Stimulated activated CD8-positive, alpha-beta memory T cell treated with anti-CD3 and anti-CD28 coated beads, Interleukin-7, amount 100 ng/mL, for 4 hours (primary cell): ENCODE data around the gene ZNF786.
"Not testable (repeated sequence)": the region's sequence is repeated elsewhere in the genome, so short reads cannot be mapped to it uniquely, and the experiment has no call there.

Experiments used
- DNase-seq, 2 donors: peaks; one replicate each; pipeline ENCODE4 v3.0.0-alpha.2; 2020; ENCODE audit warnings: low read depth in 2 of 2

The ZNF786 gene

GRCh38 chr7:149077594-149077993 lies 12.9 kb downstream of the ZNF786 start:
- no peak for DNase-seq

DNA sequence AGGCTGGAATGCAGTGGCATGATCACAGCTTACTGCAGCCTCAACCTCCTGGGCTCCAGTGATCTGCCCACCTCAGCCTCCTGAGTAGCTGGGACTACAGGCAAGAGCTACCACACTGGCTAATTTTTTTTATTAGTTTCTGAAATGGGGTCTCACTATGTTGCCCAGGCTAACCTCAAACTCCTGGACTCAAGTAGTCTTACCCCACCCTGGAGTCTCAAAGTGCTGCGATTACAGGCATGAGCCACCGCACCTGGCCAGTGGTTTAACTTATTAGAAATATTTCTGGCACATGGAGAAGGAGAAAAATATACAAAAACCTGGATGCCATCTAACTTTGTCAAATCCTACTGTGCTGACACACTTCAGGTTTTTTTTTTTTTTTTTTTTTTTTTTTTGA lies 15.2 kb downstream of the ZNF786 start:
- DNase-seq: no peak

GRCh38 chr7:149074116-149074885 lies 16.2 kb downstream of the ZNF786 start:
- no peak for DNase-seq

- no peak for DNase-seq
These were observed 18.1 kb downstream of the ZNF786 start for GRCh38 chr7:149072438-149072775.

- peak in 1 of 2 donors; percentile 31 for DNase-seq
These were observed 18.7 kb downstream of the ZNF786 start for GRCh38 chr7:149071641-149072437.

DNA sequence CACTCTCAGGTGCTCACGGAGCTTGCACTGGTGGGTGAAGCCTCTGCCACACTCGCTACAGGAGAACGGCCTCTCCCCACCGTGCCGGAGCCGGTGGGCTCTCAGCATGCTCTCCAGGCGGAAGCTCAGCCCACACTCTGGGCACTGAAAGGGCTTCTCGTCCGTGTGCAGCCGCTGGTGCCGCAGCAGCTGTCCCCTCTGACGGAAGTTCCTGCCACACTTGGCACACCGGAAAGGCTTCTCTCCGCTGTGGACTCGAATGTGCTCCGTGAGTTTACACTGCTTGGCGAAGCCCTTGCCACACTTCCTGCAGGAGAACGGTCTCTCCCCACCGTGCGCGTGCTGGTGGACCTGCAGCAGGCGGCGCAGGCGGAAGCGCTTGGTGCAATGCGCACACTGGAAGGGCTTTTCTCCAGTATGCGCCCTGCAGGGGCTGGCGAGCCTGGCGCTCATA lies 19.3 kb downstream of the ZNF786 start:
- DNase-seq: no peak

GRCh38 chr7:149070372-149071125 lies 20.0 kb downstream of the ZNF786 start:
- DNase-seq: no peak

- DNase-seq: no peak
These were observed 22.6 kb downstream of the ZNF786 start for GRCh38 chr7:149067869-149068268.

DNA sequence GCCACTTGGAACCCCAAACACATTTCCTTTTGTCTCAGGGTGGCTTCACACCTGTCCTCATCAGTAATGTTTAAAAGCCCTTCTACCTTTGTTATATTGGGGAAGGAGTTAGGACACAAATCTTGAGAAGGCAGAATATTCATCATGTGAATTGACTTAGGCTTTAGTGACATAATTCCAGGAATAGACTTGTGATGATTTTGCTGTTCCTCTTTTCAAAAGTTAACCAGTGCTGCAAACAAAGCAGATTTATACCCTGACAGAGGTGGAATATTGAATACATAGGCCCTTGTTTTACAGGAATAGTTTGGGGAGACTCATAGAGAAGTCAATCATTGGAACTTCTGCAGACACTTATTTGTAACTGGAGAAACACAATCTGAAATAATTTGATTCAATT lies 27.0 kb downstream of the ZNF786 start:
- DNase-seq: no peak

DNA sequence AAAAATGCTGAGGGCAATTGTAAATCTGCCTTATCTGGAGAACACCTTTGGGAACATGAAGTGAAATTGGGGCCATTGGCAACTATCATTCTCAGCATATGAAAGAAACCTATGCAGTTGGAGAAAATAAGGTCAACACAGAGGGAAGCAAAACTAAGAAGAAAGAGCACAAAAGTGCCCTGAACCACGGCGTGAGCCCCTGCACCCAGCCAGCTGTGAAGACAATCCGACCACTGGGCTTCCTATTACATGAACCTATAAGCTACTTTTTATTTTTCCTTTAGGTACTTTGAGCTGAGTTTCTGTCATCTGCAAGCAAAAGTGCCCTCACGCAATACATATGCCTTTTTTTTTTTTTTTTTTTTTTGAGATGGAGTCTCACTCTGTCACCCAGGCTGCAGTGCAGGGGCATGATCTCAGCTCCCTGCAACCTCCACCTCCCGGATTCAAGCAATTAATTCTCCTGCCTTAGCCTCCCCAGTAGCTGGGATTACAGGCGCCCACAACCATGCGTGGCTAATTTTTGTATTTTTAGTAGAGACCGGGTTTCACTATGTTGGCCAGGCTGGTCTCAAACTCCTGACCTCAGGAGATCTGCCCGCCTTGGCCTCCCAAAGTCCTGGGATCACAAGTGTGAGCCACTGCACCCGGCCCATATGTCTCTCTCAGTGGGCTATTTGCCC lies 28.2 kb downstream of the ZNF786 start:
- DNase-seq: not testable (repeated sequence)

DNA sequence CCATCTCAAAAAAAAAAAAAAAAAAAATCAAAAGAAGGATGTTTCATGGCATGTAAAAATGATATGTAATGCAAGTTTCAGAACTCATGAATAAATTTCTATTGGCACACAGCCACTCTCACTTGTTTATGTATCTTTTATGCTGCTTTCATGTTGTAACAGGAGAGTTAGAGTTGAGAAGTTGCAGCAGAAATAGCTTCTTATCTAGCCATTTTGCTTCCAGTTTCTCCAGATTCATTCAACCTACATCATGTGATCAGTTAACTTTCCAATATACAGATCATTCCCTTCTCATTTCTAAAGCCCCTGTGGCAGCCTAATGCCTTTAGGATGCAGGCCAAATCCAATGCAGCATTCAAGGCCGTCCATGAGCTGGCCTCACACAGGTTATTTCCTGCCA lies 30.4 kb downstream of the ZNF786 start:
- no peak for DNase-seq

- no peak for DNase-seq
These were observed 36.6 kb downstream of the ZNF786 start for GRCh38 chr7:149053885-149054284.

DNA sequence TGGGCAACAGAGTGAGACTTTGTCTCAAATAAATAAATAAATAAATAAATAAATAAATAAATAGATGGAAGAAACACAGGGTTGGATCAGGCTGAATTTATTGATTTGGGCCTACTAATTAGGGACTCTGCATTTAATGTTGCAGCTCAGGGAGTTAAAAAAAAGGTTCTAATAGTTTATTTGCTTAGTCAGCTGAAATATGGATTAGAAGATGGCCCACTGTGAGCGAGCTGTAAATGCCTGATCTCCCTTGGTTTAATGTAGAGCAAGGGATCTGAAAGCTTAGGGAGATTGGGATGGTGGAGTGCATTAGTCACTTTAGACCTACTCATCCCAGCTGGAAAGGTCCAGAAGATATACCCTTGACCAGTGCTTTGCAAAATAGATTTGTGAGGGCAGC lies 37.1 kb downstream of the ZNF786 start:
- DNase-seq: no peak

- no peak for DNase-seq
These were observed 39.6 kb downstream of the ZNF786 start for GRCh38 chr7:149050941-149051340.

GRCh38 chr7:149048805-149049204 lies 41.7 kb downstream of the ZNF786 start:
- DNase-seq: no peak

DNA sequence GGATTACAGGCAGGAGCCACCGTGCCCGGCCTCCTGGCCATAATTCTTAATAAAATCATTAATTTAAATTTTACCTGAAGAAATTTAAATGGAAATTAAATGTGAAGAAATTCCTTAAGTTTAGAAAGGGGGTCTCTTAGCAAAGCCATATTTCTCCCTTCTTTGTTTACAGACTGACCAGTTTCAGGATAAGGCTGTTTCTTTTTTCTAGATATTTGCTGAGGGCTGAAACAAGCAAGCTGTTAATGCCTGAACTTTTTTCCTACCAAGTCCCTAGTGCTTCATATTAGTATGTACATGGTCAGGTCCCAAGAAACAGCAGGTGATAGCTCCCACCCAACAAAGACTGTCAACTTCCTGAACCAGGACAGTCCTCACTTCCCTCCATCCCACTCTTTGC lies 44.1 kb downstream of the ZNF786 start:
- DNase-seq: no peak

DNA sequence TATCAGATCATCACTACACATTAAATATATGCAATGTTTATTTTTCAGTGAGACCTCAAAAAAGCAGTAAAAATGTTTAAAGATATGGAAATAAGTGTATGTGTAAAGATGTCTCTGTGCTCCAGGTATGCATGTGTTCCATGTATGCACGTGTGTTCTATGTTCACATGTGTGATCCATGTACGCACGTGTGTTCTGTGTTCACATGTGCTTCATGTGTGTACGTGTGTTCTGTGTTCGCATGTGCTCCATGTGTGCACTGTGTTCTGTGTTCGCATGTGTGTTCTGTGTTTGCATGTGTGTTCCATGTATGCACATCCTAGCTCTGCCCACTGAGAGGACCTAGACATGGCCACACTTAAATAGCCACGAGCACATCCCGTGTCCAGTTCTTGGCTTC lies 46.6 kb downstream of the ZNF786 start:
- DNase-seq: no peak

- DNase-seq: no peak
These were observed 49.2 kb downstream of the ZNF786 start for GRCh38 chr7:149041350-149041749.

DNA sequence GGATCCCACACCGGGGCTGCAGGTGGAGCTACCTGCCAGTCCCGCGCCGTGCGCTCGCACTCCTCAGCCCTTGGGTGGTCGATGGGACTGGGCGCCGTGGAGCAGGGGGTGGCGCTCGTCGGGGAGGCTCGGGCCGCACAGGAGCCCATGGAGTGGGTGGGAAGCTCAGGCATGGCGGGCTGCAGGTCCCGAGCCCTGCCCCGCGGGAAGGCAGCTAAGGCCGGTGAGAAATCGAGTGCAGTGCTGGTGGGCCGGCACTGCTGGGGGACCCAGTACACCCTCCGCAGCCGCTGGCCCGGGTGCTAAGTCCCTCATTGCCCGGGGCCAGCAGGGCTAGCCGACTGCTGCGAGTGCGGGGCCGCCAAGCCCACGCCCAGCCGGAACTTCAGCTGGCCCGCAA lies 51.9 kb downstream of the ZNF786 start:
- DNase-seq: not testable (repeated sequence)

DNA sequence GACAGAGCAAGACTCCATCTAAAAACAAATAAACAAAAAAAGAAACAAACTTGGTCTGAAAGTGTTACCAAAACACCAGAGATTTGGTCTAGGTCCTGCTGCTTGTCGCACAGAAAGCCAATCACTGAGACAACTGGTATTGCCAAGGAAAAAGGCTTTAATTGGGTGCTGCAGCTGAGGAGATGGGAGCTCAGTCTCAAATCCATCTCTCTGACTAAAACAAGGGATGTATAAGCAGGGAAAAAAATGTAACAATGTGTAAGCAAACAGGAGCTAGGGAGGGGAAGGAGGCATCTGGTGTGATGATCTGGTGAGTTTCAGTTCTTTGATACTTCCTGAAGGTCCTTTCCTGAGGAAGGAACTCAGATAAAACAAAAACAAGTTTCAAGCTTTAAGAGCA lies 53.8 kb downstream of the ZNF786 start:
- DNase-seq: no peak

GRCh38 chr7:149031353-149031910 lies 59.1 kb downstream of the ZNF786 start:
- DNase-seq: no peak

DNA sequence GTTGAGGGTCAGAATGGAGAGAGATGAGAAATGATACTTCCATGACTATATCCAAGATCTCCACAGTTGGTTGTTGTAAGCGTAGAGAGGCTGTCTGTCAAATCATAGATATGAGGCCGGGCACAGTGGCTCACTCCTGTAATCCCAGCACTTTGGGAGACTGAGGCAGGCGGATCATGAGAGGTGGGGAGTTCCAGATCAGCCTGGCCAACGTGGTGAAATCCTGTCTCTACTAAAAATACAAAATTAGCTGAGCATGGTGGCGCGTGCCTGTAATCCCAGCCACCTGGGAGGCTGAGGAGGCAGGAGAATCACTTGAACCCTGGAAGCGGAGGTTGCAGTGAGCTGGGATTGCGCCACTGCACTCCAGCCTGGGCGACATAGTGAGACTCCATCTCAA lies 60.1 kb downstream of the ZNF786 start:
- not testable (repeated sequence) for DNase-seq
